ENCODE measurements around the gene LYPD6B.
A peak's percentile ranks its signal among the peaks of the same experiment; 100 is the strongest.

LYPD6B gene

DNA sequence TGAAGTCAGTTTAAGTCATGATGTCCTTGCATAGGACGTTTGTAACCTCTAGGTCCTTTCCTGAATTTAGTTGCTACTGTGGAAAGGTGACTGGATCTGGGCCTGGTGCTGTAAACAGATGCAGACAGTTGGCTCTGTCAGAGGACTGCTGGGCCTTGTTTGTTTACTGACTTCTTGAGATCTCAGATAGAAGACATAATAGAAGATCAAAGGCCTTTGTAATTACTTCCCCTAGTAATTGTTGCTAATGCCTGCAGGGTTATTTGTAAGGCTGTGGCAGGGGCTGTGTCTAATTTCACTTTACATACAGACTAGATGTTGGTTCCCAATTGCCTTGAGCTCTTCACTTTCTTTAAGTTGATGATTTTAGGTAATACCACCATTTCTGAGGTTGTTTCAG is 42.5 kb downstream of the LYPD6B start:
- no peak for DNase-seq

DNA sequence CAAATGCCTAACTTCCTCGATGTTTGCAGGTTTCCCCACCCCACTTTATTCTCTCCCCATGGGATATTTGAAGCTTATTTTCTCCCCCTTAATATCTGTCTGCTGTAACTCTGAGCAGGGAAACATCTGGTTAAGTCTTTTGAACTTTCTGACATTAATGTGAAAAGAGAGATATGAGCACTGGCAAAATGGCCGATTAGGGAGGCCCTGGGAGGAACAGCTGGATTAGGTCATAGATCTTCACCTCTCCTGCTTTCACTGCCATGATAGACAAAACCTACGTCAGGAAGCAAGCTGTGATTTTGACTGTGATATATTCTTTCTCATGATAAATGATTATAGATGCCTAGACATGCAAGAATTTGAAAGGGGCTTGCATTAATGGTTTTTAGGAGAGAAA is 43.6 kb downstream of the LYPD6B start:
- no peak for DNase-seq

DNA sequence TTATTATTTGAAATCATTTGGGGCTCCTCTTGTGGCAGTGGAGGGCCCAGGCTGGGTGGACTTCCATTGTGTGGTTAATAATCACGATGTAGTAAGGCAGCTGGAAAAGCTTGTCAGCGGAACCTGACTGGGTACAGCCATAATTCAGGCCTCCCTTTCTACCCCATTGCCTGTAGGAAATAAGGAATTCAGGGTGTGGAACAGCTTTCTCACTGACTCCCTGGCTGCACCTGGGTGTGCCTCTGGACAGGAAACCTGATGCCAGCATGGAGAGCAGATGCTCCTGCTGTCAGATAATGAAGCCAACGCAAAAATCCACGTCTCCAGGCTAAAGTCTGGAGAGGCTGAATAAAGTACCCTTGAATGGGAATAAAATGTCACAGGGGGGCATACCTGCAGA is 44.2 kb downstream of the LYPD6B start:
- DNase-seq: no peak

DNA sequence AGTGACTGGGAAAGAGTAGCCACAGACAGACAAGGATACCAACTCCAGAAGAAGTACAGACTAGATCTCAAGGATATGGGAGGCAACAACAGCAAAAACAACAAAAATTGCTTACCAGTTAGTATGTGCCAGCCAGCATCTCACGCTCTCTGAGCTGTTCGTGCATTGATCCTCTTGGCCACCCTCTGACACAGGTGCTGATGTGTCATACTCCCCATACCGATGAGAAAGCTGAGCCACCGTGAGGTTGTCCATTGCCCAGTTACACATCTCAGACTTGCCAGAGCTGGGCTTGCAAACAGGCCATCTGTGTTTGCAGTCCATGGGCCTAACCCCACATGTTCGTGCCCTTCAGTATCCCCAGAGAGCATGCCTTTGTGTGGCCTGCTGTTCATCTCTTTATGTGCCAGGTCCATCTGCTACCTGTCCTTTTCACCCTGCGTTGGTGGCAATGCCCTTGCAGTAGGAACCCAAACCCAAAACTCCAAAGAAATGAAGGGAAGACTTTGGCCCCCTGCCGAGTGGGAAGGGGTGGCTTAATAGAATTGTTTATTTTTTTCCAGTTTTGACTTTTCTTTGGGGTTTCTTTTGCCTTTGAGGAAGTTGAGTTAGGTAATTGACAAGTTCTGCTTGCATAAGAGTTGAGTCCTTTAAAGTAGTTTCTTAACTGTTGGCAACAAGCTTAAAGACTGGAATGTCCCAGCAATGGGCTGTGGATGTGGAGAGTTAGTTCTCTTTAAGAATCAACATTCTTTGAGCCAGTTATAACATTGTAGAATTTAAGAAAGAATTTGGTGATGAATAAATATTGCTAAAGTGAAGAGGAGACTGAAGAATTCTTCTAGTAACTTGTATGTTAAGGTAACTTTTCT is 46.7 kb downstream of the LYPD6B start:
- peak; percentile 45 for DNase-seq

DNA sequence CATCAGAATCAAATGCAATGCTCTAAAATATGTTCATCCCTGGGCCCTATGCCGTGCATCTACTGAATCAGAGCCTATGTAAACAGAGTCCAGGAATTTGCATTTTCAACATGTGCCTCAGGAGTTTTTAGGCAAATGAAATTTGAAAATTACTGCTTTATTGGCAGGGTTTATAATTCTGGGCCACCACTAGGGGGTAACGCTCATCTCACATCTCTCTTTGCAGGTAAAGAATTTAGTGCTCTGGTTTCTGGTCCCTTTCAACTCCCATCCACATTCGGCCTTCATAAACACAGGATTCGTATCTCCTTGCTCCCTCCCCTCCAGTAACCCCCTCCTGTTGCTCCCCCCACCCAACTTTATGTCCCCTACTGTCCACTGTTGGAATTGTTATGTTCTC is 49.3 kb downstream of the LYPD6B start:
- no peak for DNase-seq

DNA sequence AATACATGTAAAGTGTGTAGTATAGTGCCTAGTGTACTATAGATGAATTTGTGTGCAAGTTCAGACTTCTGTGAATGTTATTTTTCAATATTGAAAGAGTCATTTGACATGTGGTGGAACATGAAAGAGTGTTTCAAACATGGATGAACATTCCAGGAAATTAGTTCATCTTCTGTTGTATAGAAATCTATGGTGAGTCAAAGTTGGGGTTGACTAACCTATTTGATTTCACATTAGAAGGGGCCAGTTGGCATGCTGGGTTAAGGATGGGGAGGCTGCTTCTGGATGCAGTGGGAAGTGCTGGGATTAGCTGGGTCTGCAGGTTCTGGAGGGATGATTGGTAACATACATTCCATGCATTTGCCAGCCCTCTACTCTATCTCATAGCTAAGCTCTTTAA is 50.6 kb downstream of the LYPD6B start:
- peak; percentile 55 for DNase-seq

DNA sequence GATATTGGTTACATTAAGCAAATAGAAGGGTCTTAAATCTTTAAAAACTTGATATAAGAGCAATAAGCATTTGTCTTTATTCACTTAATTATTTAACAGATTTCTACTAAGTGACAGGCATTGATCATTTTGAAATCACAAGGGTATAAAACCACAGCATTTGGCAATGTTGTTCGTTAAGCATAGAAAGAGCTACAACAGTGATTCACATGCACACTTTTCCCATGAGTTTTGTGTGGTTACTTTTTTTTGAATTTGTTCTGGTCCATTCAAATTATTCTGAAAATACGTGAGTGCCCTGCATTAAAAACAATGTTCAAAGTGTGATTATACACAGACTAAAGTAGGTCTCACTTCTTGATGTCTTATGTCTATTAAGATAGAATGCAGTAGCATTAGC is 52.2 kb downstream of the LYPD6B start:
- peak; percentile 49 for DNase-seq

DNA sequence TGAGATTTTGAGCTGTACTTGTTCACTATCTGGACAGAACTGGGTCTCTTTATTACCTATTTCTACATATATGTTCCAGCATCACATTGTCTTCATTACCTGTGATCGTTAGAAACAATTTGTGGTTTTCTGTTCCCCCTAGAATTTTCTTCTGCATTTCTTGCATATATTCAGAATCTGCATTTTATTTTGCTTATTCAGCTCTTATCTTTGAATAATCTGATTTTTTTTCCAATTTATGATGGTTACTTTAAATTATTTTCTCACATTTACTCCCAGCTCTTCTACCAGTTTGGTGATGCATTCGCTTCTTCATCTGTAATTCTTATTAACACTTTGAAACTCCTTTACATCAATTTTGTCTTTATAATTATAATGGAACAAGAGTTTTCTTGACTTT is 55.1 kb downstream of the LYPD6B start:
- no peak for DNase-seq

DNA sequence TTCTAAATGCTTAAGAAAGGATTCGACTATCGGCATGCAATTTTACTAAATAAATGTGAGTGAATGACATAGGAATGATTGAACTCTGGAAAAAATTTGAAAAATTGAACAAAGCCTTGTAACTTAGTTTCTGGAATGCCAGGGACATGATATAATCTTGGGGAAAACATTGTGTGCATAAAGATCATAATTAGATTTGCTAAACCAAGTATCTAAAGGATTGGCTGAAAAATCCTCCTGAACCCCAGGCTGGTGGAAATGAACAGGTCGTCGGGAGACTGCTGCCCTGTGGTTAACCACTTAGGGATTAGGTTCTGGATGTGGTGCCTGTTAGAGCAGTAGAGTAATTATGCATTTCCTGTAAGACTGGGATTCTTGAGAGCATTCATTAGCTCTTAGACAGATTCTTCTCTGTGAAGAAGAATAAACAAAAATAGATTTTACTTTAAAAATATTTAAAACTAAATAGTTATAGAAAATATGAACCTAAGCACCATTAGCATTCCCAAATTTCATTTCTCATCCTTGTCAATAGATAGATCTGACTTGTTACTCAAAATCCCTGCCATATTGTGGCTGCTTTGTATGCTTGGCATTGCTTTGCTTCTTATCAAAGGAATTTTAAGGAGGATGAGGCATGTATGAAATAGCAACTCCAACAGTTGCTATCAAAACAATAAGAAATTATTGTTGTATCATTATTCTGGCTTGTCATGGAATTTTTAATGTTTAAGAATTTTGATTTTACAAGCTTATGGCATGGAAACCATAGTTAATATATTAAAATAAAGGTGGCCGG is 55.9 kb downstream of the LYPD6B start:
- DNase-seq: peak; percentile 96

DNA sequence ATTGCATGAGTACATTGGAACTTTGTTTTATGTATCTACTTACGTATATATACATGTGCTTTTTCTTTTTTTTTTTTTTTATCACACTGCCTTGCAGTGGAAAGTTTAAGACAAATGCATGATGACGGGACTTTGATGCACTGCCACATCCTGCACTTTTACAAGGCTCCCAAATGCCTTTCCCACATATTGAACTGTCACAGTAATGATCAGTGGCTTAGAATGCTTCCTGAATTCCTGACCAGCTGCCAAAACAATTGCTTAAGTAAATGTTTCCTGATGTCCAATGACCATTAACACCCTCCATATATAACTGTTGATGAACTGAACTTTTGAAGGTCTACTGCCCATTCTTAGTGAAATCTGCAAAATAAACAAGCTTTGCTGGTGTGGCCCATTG is 60.2 kb downstream of the LYPD6B start:
- DNase-seq: peak; percentile 94

DNA sequence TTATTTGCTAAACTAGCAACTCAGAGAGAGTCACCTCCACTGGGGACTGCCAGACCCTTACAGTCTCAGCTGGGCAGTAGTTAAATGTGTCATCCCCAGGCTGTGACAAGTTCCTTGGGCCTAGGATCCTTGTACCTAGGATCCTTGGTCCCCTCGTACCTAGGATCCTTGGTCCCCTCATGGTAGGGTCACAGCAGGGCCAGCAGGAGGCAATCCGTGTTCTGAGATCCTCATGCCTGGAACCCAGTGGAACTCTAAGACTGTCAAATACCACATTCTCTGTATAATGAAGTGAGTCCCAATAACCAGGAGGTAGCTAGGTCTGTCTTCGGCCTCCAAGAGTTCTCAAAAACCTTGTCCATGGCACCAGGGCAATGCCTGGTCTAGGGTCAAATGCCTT is 60.8 kb downstream of the LYPD6B start:
- no peak for DNase-seq

DNA sequence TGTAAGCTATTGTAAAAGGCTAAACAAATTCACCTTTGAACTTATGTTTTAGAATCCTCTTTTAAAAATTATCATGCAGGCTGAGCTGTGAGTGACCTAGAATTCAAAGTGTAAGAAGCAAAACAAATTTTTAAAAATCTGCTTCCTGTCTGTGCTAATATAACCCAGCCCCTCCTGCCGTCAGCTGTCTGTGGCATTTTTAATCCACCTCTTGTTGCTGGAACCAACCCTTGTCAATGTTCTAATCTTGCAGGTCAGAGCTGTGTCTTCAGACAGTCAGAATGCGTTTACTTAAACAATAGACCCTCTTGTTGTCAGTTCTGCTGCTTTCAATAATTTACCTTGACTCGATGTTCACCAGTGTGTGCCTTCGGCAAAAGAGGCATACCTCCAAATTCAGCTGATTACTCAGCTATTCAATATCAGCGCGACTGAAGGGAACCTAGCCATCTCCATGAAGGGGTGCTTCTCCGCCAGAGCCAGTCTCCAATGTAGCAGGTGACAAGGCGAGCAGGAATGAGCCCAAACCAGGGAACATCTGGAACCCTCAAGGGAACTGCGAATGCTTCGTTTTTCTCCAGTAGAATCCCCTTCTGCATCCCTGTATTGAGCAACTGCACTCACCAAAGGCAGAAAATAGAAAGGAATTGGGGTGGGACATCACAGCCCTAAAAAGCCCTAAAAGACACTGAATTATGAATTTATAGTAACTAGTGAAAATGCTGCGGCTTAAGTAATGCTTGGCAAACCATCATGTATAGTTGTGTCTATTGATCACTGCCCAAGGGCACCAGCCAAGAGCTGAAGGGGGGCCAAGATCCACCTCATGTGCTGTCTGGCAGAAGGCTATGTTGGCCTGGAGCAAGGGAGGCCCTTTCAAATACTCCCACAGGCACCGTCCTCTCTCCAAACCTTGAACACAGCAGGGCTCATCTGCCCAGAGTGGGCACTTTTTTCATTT is 62.5 kb downstream of the LYPD6B start:
- DNase-seq: no peak

DNA sequence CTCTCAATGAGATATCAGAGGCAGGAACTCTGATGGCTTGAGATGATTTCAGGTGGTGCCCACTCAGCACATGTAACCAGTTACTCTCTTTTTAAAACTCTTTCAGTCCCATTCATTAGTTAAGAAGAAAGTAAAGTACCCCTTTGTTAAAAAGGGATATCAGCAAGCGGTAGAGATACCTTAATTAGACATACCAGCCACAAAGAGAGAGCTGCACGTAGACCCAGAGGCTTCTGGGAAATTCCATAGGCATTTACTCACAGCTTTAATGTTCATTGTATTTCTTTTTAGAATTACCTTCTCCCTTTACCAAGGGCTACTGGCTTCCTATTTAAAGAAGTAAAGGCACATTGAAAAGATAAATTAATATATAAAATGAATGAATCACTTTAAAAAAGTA is 63.3 kb downstream of the LYPD6B start:
- DNase-seq: peak; percentile 34

DNA sequence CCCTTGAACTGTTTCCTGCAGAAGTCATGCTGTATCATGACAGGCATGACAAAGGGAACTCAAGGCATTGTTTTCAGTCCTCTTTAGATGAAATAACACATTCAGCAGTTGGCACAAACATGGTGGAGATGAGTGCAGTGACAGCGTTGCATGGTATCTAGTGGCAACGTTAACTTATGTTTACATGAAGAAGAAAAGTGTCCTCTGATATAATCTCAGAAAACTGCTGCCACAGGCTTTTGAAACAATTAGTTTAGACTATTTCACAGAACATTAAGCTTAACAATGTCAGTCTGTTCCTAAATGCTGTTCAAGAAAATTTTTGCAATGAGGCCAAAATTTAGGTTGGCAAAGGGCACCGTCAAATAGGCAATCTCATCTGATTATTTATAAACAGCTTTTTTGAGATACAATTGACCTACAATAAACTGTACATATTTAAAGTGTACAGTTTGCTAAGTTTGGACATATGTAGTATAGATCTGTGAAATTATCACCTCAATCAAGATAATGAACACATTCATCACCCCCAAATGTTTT is 64.7 kb downstream of the LYPD6B start:
- DNase-seq: no peak

DNA sequence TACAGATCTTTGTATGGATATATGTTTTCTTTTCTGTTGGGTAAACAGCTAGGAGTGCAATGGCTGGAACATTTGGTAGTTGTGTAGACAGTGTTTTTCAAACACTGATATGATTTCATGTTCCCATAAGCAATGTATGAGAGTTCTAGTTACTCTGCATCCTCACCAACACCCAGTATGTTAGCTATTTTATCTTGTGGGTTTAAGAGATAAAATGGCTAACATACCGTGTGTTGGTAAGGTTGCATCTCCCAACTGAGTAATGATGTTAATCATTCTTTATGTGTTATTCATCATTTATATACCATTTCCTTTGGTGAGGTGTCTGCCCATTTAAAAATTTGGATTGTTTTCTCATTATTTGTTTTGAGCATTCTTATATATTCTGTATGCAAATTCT is 65.7 kb downstream of the LYPD6B start:
- peak; percentile 30 for DNase-seq

DNA sequence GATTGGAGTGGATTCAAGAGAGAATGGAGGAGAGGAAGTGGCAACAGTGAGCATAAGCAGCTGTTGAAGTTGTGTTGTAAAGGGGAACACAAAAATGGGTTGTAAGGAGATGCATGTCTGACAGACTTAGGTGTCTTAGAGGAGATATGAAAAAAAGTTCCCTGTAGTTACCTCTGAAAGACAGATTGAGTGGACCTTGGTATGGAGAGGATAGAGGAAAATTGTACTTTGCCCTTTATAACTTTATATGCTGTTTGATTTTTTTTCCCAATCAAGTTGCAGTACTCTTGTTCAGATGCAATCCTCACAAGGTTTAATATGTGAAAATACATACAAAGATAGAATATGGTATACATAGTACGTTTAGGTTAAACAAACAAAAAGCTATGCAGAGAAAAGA is 73.6 kb downstream of the LYPD6B start:
- DNase-seq: no peak

DNA sequence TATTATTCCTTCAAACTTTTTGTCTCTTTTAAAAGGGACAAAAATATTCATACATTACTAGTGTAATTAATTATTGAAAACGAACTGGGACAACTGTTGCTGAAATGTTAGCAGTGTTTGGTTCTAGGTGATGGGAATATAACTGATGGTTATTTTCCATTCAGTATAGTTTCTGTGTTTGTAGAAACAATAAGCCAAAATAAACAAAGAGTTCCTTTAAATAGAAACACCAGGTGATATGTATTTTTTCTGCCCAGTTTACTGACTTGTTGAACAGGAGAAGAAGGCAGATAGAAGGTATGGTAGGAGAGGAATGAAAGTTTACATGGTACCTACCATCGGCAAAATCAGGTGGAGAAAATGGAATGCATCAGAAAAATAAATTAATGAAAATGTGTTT is 74.2 kb downstream of the LYPD6B start:
- DNase-seq: no peak

DNA sequence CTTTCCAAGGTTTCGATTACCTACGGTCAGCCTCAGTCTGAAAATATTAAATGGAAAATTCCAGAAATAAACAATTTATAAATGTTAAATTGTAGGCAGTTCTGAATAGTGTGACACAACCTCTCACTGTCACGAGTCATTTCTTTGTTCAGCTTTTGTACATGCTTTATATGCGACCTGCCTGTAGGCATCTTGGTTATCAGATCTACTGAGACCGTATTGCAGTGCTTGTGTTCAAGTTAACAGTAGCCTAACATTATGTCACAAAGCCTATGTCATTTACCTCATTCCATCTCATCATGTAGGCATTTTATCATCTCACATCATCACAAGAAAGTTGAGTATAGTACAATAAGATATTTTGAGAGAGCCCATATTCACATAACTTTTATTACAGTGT is 77.3 kb downstream of the LYPD6B start:
- no peak for DNase-seq

DNA sequence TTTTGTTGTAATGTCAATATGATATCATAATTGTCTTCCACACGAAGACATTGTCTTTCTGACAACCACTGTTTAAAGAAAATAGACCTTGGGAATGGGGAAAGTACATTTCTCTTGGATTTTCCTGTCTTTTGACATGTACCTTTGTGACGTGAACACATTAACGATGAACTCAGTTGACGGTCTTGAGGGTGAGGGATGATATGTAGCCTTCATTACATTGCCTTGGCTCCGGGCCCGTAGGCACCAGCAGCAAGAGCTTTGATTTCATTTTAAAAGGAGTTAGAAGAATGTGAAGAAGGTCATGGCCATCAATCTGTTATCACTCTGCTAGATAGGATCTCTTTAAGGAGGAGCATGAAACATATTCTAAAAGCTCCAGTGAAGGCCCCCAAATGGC is 80.9 kb downstream of the LYPD6B start:
- DNase-seq: no peak

DNA sequence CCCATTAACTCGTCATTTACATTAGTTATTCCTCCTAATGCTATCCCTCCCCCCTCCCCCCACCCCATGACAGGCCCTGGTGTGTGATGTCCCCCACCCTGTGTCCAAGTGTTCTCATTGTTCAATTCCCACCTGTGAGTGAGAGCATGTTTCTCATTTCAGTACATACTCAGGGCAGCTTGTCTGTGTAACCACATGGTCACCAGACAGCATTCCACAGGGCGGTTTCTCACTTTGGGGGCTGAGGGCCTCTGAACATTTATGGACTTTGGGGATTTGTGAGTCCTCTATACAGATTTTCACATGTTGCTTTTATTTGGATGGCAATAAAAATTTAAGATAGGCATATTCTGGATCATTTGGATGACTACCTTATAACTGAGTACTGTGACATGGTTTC is 84.0 kb downstream of the LYPD6B start:
- no peak for DNase-seq

DNA sequence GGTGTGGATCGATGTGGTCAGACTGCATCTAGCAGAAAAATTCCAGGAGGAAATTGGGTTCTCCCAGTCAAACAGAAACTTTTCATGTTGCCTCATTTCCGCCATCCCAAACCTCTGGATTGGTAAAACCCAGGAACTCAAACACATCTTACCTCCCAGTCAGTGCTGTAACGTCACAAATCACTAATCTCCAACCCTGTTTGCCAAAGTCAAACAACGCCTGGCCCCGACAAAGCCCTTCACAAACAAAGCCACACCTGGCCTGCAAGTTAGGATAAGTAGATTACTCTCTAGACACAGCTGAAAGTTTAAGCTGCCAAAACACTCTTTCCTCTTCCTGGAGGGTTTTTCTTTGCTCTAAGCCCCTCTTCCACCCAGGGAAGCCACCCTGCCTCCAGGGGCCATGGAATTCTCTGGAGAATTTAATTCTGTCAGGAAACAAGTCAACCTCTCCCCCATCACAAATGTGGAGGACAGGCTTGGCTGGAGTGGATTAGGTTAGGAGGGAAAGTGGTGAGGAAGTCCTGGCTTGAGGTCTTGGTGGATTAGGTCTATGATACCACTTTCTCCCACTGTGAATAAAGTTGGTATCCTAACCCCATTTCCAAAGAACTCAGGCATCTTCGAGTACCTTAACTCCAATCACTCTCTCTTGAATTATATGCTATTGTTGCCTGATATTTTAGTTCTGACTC is 86.7 kb downstream of the LYPD6B start:
- DNase-seq: no peak

DNA sequence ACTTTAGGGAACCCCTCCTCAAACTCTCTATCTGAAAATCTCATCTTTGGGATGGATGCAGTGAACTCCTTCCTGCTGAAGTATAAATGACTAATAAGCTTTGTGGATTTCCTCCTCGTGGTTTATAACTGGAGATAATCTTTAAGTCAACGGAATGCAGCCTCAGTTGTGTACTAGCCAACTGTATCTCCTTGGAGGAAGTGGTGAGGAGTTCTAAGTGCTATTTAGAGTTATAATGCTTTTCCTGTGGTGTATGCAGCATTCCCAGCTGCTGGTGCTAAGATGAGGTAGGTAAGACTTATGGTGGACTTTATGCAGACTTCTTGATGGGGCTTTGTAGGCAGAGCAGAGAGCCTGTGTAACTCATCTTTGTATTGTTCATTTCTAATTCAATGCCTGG is 90.9 kb downstream of the LYPD6B start:
- DNase-seq: peak; percentile 83
